ENCODE data around the gene MVB12B. TPM values are rescaled to one million over a fixed set of nuclear protein-coding genes. Genes with fewer than 3 reads are reported as not detected.
A peak's percentile ranks its signal among the peaks of the same experiment; 100 is the strongest.

MVB12B gene
- total and polyA plus RNA-seq, 2 of the 13 experiments (the other 11 are each of a cell fraction or from before 2014, with no cell fraction given): 12.1 to 30.1 TPM

DNA sequence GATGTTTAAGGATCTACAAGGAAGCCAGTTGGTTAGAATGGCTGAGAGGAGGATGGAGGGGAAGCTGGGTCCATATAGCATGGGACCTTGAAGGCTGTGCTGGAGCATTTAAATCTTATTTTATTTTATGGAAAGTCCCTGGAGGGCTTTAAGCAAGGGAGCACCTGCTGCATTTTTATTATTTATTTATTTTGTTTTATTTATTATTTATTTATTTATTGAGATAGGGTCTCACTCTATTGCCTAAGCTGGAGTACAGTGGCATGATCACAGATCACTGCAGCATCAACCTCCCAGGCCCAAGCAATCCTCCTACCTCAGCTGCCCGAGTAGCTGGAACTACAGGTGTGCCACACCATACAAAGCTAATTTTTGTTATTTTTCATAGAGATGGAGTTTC is 4.9 kb upstream of the MVB12B start:
- ChIA-PET POLR2A (interaction anchor here (3.6 kb wide), 1 partner anchor 14 kb away, joined by 14 read pairs; no protein-coding TSS in a partner anchor), CTCF (ENCODE audit: low intra/inter-chr PET ratio, low total read pairs) (no interaction called here)
- in situ Hi-C loops (cut with HindIII; ENCODE audit: extremely low pct_ligation_motif_present, low pct_unique_long_range_greater_than_20kb) (no loop called here), intact Hi-C loops (cut with micrococcal nuclease; ENCODE audit: unreplicated experiment) (no loop called here)
- Histone ChIP-seq H3K4me3 (replicated peaks in 1 of 3; ENCODE audit: insufficient read depth in 1 of 3, low read depth in 2 of 3, low read length in 3 of 3) (no peak overlapping the region), H3K9ac (ENCODE audit: insufficient read depth, low read depth, low read length) (no peak overlapping the region), H3K36me3 (replicated peaks in 1 of 2; ENCODE audit: control insufficient read depth in 1 of 2, insufficient read depth in 2 of 2, low read length in 2 of 2) (no peaks in the 10 kb centered on the region), H3K79me2 (ENCODE audit: insufficient read depth, low read length) (no peaks in the 10 kb centered on the region), H3K4me1 (ENCODE audit: insufficient read depth, low read length) (peaks cover 48% of the 10 kb centered on the region), H3K4me2 (ENCODE audit: low read depth, low read length) (no peak overlapping the region), H3K9me3 (ENCODE audit: low read length) (peaks cover 9% of the 10 kb centered on the region), H3K27me3 (ENCODE audit: control insufficient read depth in 1 of 2, insufficient read depth in 2 of 2, low read length in 2 of 2) (peaks cover 0 to 3% of the 10 kb centered on the region in 2 experiments; a peak in 1 of 5 replicates), H4K20me1 (ENCODE audit: insufficient read depth, low read length) (no peaks in the 10 kb centered on the region), H3K27ac (ENCODE audit: extremely low read length, insufficient read depth, low read length) (no peak overlapping the region), H2AFZ (ENCODE audit: low read length) (no peak overlapping the region)
- ATAC-seq (no peak), FAIRE-seq (no peak), DNase-seq (ENCODE audit: low spot score) (no peak)
- BruUV-seq (replicated peaks): no TSS peak
- WGBS (ENCODE audit: low lambda C conversion rate): 29% methylated on average over 1 of the region's 1 CpG
- TF ChIP-seq ZNF775 (CRISPR knock-in tag; IDR thresholded peaks at IDR 0.05; ENCODE audit: borderline replicate concordance) (no peak), ASH2L (IDR thresholded peaks at IDR 0.05; ENCODE audit: insufficient read length, low read depth, low read length) (no peak), MEIS1 (CRISPR knock-in tag; IDR thresholded peaks at IDR 0.05; ENCODE audit: borderline replicate concordance) (no peak), NFRKB (IDR thresholded peaks at IDR 0.05) (no peak), ZBTB38 (CRISPR knock-in tag; IDR thresholded peaks at IDR 0.05) (no peak), ZNF17 (CRISPR knock-in tag; IDR thresholded peaks at IDR 0.05) (no peak)

DNA sequence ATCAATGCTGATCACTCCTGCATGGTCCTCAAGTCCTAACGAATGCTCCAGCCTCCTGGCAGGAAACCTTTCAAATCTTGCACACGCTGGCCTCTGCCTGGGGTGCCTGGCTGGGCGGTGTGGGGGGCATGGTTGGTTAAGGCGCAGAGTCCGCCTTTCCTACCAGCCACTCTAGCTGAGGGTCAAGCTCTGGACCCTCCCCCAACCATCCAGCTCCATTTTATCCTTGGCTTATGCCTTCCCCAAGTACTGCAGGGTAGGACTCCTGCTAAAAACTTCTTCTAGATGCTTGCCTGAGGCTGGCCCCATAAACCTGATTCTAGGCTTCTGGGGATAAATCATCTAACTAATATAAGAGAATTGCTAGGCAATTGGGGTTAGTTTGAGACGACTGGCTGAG is 808 bp upstream of the MVB12B start:
- 36% methylated on average over 4 of the region's 6 CpGs for WGBS (ENCODE audit: low lambda C conversion rate)
- Histone ChIP-seq H3K79me2 (ENCODE audit: insufficient read depth, low read length) (peaks cover 15% of the 10 kb centered on the region), H3K9me3 (ENCODE audit: low read length) (peaks cover 9% of the 10 kb centered on the region), H3K27ac (ENCODE audit: extremely low read length, insufficient read depth, low read length) (peak overlapping the region; percentile 62), H3K4me2 (ENCODE audit: low read depth, low read length) (peak overlapping the region; percentile 77), H3K36me3 (replicated peaks in 1 of 2; ENCODE audit: control insufficient read depth in 1 of 2, insufficient read depth in 2 of 2, low read length in 2 of 2) (no peaks in the 10 kb centered on the region), H3K9ac (ENCODE audit: insufficient read depth, low read depth, low read length) (peak overlapping the region; percentile 89), H3K27me3 (ENCODE audit: control insufficient read depth in 1 of 2, insufficient read depth in 2 of 2, low read length in 2 of 2) (no peaks in the 10 kb centered on the region), H4K20me1 (ENCODE audit: insufficient read depth, low read length) (no peaks in the 10 kb centered on the region), H3K4me1 (ENCODE audit: insufficient read depth, low read length) (peaks cover 41% of the 10 kb centered on the region), H3K4me3 (replicated peaks in 1 of 3; ENCODE audit: insufficient read depth in 1 of 3, low read depth in 2 of 3, low read length in 3 of 3) (peak overlapping the region; percentile 60 to 88 (median 80); a peak in 5 of 6 replicates), H2AFZ (ENCODE audit: low read length) (no peak overlapping the region)
- ChIA-PET CTCF (ENCODE audit: low intra/inter-chr PET ratio, low total read pairs) (no interaction called here), POLR2A (interaction anchor here (0.9 to 4.4 kb wide), 3 partner anchors 10 to 72 kb away, joined by 4 to 48 read pairs (median 41); no protein-coding TSS in a partner anchor)
- in situ Hi-C loops (cut with HindIII; ENCODE audit: extremely low pct_ligation_motif_present, low pct_unique_long_range_greater_than_20kb) (no loop called here), intact Hi-C loops (cut with micrococcal nuclease; ENCODE audit: unreplicated experiment) (no loop called here)
- FAIRE-seq (peak; percentile 57), DNase-seq (ENCODE audit: low spot score) (no peak), ATAC-seq (peak; percentile 64)
- no TSS peak for BruUV-seq (replicated peaks)
- TF ChIP-seq HNF4A (CRISPR knock-in tag; IDR thresholded peaks at IDR 0.05): peak; percentile 50
- TF ChIP-seq ZNF281 (CRISPR knock-in tag; IDR thresholded peaks at IDR 0.05; ENCODE audit: borderline replicate concordance): peak; percentile 57; the same call in 1 of the 2 replicates
- TF ChIP-seq, protein P1, sequence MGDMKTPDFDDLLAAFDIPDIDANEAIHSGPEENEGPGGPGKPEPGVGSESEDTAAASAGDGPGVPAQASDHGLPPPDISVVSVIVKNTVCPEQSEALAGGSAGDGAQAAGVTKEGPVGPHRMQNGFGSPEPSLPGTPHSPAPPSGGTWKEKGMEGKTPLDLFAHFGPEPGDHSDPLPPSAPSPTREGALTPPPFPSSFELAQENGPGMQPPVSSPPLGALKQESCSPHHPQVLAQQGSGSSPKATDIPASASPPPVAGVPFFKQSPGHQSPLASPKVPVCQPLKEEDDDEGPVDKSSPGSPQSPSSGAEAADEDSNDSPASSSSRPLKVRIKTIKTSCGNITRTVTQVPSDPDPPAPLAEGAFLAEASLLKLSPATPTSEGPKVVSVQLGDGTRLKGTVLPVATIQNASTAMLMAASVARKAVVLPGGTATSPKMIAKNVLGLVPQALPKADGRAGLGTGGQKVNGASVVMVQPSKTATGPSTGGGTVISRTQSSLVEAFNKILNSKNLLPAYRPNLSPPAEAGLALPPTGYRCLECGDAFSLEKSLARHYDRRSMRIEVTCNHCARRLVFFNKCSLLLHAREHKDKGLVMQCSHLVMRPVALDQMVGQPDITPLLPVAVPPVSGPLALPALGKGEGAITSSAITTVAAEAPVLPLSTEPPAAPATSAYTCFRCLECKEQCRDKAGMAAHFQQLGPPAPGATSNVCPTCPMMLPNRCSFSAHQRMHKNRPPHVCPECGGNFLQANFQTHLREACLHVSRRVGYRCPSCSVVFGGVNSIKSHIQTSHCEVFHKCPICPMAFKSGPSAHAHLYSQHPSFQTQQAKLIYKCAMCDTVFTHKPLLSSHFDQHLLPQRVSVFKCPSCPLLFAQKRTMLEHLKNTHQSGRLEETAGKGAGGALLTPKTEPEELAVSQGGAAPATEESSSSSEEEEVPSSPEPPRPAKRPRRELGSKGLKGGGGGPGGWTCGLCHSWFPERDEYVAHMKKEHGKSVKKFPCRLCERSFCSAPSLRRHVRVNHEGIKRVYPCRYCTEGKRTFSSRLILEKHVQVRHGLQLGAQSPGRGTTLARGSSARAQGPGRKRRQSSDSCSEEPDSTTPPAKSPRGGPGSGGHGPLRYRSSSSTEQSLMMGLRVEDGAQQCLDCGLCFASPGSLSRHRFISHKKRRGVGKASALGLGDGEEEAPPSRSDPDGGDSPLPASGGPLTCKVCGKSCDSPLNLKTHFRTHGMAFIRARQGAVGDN (CRISPR knock-in tag; IDR thresholded peaks at IDR 0.05): peak; percentile 46
- TF ChIP-seq ZNF674 (CRISPR knock-in tag; IDR thresholded peaks at IDR 0.05; ENCODE audit: low read depth): no peak
- TF ChIP-seq, protein P2, sequence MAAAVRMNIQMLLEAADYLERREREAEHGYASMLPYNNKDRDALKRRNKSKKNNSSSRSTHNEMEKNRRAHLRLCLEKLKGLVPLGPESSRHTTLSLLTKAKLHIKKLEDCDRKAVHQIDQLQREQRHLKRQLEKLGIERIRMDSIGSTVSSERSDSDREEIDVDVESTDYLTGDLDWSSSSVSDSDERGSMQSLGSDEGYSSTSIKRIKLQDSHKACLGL (CRISPR knock-in tag; IDR thresholded peaks at IDR 0.05): 0 out of 2 replicates have a peak, but pooled peaks have one; percentile 23
